ENCODE results near the gene TMEM229B.

The TMEM229B gene

DNA sequence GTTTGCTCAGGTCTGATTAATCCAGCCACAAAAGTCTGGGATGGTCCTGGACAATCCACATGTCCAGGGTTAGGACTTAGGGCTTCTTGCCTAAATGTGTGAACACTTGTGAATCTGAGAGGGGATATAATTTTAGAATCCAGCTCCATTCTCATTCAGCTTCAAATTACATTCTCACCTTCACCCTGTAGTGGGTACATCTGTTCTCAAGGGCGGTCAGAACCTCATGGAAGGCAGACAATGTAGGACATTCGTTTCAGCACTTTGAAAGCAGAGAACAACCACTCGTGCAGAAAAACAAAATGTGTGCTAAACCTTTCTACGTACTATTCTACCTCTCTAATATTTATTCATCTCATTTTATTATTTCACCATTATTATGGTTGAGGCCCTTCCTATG is 1.2 kb downstream of the TMEM229B start:
- DNase-seq (ENCODE audit: low read depth in 2 of 2, low spot score in 1 of 2): no peak

GRCh38 chr14:67486890-67487289 is 1.6 kb downstream of the TMEM229B start:
- DNase-seq (ENCODE audit: low read depth in 2 of 2, low spot score in 1 of 2): no peak

DNA sequence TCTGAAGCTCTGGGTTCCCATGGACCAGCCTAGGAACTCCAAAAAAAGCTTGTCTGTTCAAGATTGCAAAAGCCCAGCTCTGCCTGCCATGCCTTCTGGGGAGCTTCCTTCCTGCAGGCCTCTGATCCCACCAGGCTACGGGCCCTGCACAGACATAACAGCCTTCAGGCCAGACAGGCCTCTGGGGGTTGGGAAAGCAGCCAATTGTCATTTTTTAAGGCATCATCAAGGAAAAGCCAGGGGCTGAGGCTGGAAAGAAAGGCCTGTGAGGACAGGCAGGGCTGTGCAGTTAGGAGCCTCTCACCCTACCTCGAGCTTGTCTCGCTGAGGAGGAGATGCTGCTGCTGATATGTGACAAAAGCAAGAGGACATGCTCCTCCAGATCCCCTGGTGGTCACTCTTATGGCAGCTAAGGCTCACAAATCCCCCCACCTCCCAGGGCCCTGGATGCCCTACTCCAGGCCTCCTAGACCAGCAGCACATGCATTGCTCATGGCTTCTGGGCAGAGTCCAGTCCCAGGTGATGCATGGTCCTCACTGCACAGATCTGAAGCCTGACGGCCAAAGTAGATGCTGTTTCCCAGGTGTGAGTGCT is 2.9 kb downstream of the TMEM229B start:
- no peak for DNase-seq (ENCODE audit: low read depth in 2 of 2, low spot score in 1 of 2)

DNA sequence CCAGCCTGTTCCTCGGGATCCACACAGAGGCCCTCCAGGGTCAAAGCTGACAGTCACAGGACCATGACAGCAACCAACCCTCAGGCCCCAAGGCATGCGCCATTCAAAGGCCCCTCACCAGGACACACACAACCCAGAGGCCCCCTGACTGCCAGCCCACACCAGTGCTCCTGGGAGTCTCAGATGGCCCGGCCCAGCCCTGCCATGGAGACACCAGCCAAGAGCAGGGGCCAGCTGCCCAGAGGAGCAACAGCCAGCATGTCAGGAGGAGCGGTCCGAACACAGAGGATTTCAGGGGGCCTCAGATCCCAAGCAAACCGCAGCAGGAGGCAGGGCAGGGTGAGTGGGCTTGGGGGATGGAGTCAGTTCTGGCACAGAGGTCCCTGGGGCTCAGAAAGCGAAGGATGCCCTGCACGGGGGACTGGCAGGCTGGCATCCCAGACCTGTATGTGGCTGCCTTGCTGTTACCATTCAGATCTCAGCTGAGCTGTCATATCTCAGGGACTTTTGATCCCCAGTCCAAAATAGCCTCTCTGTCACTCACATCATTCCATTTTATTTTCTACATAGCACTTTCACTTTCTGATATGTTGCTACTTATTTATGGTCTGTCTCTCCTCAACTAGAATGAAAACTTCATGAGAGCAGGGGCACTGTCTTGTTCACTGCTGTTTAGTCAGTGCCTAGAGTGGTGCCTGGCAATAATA is 4.8 kb downstream of the TMEM229B start:
- no peak for DNase-seq (ENCODE audit: low read depth in 2 of 2, low spot score in 1 of 2)

- DNase-seq (ENCODE audit: low read depth in 2 of 2, low spot score in 1 of 2): no peak
These were observed 6.0 kb downstream of the TMEM229B start for GRCh38 chr14:67482231-67483164.

DNA sequence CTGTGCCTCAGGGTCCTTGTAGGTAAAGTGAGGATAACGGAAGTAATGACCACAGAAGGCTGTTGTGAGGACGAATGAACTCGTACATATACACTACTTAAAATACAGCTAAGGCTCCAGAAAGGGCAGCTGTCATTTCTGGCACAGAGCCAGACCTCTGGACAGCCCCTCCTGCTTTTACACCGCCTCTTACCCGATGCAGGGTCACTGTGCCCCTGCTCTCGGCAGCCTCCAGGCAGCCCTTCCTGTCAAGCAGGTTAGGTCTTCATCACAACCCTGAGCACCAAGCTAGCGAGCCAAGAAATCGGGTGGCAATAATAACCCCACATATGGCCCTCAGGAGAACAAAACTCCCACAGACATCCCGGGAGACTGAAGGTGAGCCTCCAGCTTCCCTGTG is 8.5 kb downstream of the TMEM229B start:
- DNase-seq (ENCODE audit: low read depth in 2 of 2, low spot score in 1 of 2): no peak

DNA sequence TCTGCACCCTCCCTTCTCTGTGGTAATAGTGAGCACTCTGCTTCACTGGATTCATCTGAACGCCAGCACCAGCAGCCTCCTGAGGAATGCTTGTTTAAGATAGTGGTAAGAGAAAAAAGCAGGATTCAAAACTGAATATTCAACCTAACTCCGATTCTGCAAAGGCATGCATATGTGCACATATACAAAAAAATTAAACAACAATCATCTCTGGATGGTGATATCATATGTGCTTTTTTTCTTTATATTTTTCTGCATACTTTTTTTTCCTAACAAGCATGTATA is 9.8 kb downstream of the TMEM229B start:
- DNase-seq (ENCODE audit: low read depth in 2 of 2, low spot score in 1 of 2): no peak

- DNase-seq (ENCODE audit: low read depth in 2 of 2, low spot score in 1 of 2): no peak
These were observed 10.4 kb downstream of the TMEM229B start for GRCh38 chr14:67477926-67478799.

- no peak for DNase-seq (ENCODE audit: low read depth in 2 of 2, low spot score in 1 of 2)
These were observed 14.2 kb downstream of the TMEM229B start for GRCh38 chr14:67474366-67474765.

DNA sequence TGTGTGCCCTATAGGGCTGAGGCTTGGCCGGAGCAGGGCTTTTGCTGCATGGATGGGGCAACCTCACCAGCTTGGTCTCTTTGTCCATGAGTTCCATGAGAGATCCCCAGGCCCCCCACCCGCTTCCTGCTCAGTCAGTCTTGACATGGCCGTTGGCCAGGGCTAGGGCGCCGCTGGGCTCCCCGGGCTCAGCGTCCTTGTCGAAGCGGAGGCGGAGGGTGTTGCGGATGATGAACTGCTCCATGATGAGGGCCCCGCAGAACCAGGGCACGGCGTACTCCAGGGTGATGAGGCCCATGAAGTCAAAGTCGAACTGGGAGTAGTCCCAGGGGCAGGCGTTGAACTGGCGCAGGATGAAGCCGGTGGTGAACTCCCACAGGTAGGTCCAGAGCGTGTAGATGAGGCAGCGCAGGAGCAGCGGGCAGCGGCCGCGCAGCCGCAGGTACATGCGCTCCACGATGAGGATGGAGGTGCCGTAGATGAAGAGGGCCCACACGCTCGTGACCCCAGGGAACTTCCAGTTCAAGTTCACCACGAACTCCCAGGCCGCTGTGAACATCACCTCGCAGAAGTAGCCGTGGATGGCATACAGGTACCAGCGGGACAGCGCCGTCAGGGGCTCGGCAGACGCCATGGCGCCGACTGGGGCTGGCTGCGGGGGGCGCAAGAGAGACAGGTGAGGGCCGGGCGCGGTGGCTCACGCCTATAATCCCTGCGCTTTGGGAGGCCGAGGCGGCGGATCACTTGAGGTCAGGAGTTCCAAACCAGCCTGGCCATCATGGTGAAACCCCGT is 15.0 kb downstream of the TMEM229B start:
- no peak for DNase-seq (ENCODE audit: low read depth in 2 of 2, low spot score in 1 of 2)

- DNase-seq (ENCODE audit: low read depth in 2 of 2, low spot score in 1 of 2): no peak
These were observed 15.8 kb downstream of the TMEM229B start for GRCh38 chr14:67472726-67473125.

- no peak for DNase-seq (ENCODE audit: low read depth in 2 of 2, low spot score in 1 of 2)
These were observed 18.6 kb downstream of the TMEM229B start for GRCh38 chr14:67469954-67470353.

DNA sequence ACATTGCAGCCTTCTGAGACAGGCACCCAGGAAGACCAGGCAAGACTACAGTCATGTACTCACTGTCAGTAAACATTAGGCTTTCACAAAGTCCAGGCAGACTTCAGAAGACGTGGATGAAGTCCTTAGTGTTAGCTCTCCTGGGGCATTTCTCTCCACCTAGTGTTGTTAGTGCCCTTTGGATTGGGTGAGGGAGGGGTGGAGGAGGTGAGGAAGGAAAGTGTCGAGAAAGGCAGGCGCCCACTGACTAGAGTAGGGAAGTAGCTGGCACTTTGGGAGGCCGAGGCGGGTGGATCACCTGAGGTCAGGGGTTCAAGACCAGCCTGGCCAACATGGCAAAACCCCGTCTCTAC is 20.2 kb downstream of the TMEM229B start:
- DNase-seq (ENCODE audit: low read depth in 2 of 2, low spot score in 1 of 2): no peak

GRCh38 chr14:67467134-67467533 is 21.4 kb downstream of the TMEM229B start:
- DNase-seq (ENCODE audit: low read depth in 2 of 2, low spot score in 1 of 2): no peak

DNA sequence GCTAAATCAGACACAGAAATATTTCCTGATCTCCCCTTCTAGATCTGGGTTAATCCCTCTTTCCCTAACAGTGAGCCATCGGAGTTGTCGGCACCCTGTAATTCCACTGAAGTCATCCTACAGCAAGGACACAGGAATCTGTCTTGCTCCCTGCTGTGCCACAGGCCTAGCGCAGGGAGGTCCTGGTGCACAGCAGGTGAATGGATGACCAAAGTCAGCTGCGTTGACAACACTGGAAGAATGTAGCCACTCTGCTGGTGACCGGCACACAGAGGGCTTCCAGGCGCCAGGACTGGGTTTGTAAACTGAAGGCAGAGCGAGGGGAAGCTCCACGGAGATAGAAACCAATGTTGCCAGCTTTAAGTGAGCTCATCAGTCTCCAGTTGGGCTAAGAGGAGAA is 23.6 kb downstream of the TMEM229B start:
- no peak for DNase-seq (ENCODE audit: low read depth in 2 of 2, low spot score in 1 of 2)

DNA sequence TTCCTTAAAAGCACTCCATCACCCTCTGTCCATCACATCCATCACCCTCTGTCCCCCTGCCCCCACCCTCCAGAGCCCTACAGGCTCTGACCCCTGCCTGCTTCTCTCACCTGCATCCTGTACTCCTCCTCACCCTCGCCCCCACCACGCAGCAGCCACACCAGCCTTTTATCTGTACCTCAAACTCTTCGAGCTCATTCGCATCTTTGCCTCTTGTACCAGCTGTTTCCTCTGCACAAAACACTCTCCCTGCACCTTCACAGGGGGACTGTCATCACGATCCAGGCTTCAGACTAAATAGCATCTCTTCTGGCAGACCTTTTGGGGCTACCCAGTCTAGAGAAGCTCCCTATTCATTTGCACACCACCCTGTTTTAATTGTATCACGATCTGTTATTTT is 24.1 kb downstream of the TMEM229B start:
- DNase-seq (ENCODE audit: low read depth in 2 of 2, low spot score in 1 of 2): no peak

DNA sequence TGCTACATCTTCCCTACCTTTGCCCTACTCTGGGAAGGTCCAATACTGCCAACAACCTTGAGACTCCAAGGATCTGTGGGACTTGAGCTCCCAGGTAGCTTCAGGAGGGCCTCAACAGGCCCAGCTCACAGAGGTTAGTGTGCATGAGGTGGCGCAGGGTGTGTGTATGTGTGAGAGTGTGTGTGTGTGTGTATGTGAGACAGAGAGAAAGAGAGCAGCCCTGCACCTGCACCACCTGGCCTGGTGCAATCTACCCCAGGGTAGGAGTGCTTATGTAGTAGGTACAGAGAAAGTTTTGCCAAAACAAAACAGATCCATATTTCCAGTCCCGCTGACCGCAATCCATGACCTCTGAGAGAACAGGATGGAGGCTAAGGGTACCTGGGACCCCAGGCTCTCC is 24.6 kb downstream of the TMEM229B start:
- no peak for DNase-seq (ENCODE audit: low read depth in 2 of 2, low spot score in 1 of 2)

GRCh38 chr14:67461996-67462395 is 26.5 kb downstream of the TMEM229B start:
- DNase-seq (ENCODE audit: low read depth in 2 of 2, low spot score in 1 of 2): no peak

DNA sequence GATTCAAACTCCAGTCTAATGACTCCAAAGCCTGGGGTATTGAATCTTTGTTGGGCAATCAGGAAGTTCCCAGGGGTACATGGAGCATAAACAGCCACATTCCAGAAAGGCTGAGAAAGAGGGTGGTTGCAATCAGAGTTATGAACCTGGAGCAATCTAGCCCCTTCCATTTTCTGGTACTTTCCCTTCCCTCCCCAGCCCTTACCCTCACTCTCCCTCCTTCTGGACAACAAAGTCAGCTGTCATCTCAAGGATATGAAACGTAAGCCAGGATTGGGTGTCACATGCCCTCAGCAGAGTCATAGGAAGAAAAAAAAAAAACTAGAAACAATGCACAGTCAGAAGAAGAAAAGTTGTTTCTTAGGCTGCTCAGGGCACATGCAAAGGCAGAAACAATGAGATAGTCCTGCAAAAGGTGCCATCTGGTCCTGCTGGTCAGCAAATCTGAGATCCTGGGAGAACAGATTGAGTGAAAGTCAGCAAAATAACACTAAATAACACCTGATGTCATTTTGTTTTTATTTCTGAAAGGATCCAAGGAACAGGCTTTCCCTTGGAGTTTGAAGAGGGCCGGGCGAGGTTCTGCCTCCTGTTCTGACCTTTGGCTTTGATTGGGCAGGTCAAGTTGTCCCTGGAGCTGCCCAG is 27.1 kb downstream of the TMEM229B start:
- DNase-seq (ENCODE audit: low read depth in 2 of 2, low spot score in 1 of 2): no peak

DNA sequence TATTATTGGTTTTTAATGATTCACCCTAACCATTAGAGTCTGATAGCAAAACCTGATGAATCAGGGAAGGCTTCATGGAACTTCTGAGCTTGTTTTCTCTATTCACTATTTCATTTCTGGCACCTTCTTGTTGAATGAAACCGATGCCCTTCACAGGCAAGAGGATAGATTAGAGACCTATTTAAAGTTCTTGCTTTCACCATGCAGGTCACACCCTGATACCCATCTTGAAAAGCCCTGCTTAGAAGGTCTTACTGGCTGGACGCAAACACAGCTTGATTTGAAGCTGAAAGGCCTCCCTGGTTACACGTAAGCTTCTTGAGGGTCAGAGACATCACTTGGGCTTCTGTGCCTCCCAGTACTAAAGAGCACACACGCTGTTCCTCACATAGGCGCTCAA is 29.2 kb downstream of the TMEM229B start:
- no peak for DNase-seq (ENCODE audit: low read depth in 2 of 2, low spot score in 1 of 2)

All from stimulated activated CD8-positive, alpha-beta memory T cell treated with anti-CD3 and anti-CD28 coated beads, Interleukin-4, amount 100 ng/mL, for 1 hour (primary cell).